ENCODE results near the gene PRPF8. TPM values are rescaled to one million over a fixed set of nuclear protein-coding genes. Genes with fewer than 3 reads are reported as not detected.
A peak's percentile ranks its signal among the peaks of the same experiment; 100 is the strongest.
"Not testable (repeated sequence)": the region's sequence is repeated elsewhere in the genome, so short reads cannot be mapped to it uniquely, and the experiment has no call there.

Gene PRPF8
- total and polyA plus RNA-seq, 2 donors (not counting 1 experiment from before 2014, with no cell fraction given) = 177 to 423 TPM

DNA sequence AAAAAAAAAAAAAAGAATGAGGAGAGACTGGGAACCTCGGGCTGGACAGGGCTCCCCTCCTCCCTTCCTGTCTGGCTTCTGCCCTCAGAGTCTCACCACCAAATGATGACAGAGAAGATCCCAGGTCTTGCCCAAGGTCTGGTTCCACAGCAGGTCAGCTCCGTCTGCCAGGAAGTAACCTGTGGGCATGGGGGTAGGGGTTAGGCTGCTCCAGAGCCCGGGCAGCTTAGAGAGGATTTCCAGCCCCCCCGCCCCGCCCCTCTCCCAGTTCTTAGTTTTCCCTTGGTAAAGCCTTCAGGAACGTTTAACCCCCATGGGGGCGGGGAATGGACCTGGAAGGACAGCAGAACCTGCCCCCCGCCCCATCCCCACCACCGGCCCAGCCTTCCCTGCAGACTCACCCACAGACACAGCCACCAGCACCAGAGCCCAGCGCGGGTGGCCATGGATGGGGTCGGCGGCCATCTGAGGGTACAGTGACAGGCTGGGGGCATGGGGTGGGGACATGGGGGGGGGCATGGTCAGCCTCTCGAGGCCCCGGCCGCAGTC is 24.8 kb upstream of the PRPF8 start:
- no peak for TF ChIP-seq EZH2 (IDR thresholded peaks at IDR 0.05; ENCODE audit: borderline replicate concordance, insufficient read depth, low read depth, low read length, poor library complexity, severe bottlenecking)
- TF ChIP-seq, protein P1, sequence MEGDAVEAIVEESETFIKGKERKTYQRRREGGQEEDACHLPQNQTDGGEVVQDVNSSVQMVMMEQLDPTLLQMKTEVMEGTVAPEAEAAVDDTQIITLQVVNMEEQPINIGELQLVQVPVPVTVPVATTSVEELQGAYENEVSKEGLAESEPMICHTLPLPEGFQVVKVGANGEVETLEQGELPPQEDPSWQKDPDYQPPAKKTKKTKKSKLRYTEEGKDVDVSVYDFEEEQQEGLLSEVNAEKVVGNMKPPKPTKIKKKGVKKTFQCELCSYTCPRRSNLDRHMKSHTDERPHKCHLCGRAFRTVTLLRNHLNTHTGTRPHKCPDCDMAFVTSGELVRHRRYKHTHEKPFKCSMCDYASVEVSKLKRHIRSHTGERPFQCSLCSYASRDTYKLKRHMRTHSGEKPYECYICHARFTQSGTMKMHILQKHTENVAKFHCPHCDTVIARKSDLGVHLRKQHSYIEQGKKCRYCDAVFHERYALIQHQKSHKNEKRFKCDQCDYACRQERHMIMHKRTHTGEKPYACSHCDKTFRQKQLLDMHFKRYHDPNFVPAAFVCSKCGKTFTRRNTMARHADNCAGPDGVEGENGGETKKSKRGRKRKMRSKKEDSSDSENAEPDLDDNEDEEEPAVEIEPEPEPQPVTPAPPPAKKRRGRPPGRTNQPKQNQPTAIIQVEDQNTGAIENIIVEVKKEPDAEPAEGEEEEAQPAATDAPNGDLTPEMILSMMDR (IDR thresholded peaks at IDR 0.05) = no peak
- CTCF ChIA-PET = interaction anchor here (1.6 kb wide), 1 partner anchor 40 kb away, joined by 3 read pairs; no protein-coding TSS in a partner anchor

DNA sequence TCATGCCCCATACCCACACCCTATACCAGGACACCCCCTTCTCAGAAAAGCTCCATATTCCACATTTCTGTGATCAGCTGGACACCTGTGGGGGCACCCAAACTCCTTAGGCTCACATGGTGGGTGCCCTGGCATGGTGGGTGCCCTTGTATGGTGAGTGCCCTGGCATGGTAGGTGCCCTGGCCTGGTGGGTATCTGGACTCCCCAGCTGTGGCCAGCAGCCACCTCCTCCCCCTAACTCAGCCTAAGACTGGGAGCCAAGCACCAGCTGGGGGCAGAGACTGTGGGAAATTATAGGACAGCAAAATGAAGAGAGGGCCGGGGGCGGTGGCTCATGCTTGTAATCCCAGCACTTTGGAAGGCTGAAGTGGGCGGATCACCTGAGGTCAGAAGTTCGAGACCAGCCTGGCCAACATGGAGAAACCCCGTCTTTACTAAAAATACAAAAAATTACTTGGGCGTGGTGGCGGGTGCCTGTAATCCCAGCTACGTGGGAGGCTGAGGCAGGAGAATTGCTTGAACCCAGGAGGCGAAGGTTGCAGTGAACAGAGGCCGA is 24.2 kb upstream of the PRPF8 start:
- DNase-seq; H2AFZ ChIP-seq (ENCODE audit: insufficient read depth, low read depth, low read length, poor library complexity, severe bottlenecking); CTCF ChIA-PET; H3K4me2 ChIP-seq (replicated peaks; ENCODE audit: low read depth, low read length, poor library complexity, severe bottlenecking); H3K4me3 ChIP-seq (ENCODE audit: control extremely low read depth in 1 of 5, extremely low read depth in 1 of 5, insufficient read depth in 1 of 5, low read depth in 2 of 5, low read length in 4 of 5); H3K36me3 ChIP-seq (replicated peaks in 1 of 2; ENCODE audit: control extremely low read depth in 1 of 2, control insufficient read depth in 1 of 2, extremely low read depth in 1 of 2, insufficient read depth in 2 of 2, low read length in 1 of 2); H3K9me3 Mint-ChIP-seq (ENCODE audit: insufficient read depth); intact Hi-C loops (cut with micrococcal nuclease); H3K4me1 Mint-ChIP-seq; H3K27ac Mint-ChIP-seq; ATAC-seq (ENCODE audit: low read depth); H3K27ac ChIP-seq (ENCODE audit: low read length in 2 of 2); H3K79me2 ChIP-seq (ENCODE audit: control insufficient read depth, insufficient read depth, low read length); H4K20me1 ChIP-seq (ENCODE audit: control insufficient read depth, insufficient read depth, low read length, poor library complexity, severe bottlenecking); H3K9ac ChIP-seq (ENCODE audit: low read length): not testable (repeated sequence)
- no CpG with 5 or more reads among the region's 10 CpGs for WGBS (ENCODE audit: insufficient coverage)
- Mint-ChIP-seq H3K27me3 (peaks cover 56% of the 10 kb centered on the region), H3K4me3 (peak overlapping the region; percentile 58)
- H3K9me3 ChIP-seq (ENCODE audit: control extremely low read depth in 1 of 3, control insufficient read depth in 2 of 3, insufficient read depth in 1 of 3, low read length in 2 of 3) = peaks cover 0 to 13% (median 0%) of the 10 kb centered on the region in 3 donors
- peaks cover 16% of the 10 kb centered on the region in 2 donors for H3K4me1 ChIP-seq (ENCODE audit: control insufficient read depth in 2 of 2, insufficient read depth in 2 of 2, low read length in 2 of 2)
- peaks cover 0 to 60% (median 24%) of the 10 kb centered on the region in 4 experiments for H3K27me3 ChIP-seq (replicated peaks in 1 of 4; ENCODE audit: control extremely low read depth in 1 of 4, control insufficient read depth in 3 of 4, insufficient read depth in 4 of 4, low read length in 3 of 4)
- POLR2A ChIA-PET = interaction anchor here (0.5 to 1.0 kb wide), 2 partner anchors 11 to 946 kb away, joined by 3 read pairs; no protein-coding TSS in a partner anchor

More for the DNA sequence above, 24.8 kb upstream of the PRPF8 start:
- H4K20me1 ChIP-seq (ENCODE audit: control insufficient read depth, insufficient read depth, low read length, poor library complexity, severe bottlenecking) = peaks cover 5% of the 10 kb centered on the region
- peak overlapping the region; percentile 98 for H3K4me2 ChIP-seq (replicated peaks; ENCODE audit: low read depth, low read length, poor library complexity, severe bottlenecking)
- peaks cover 0 to 66% (median 26%) of the 10 kb centered on the region in 4 experiments for H3K27me3 ChIP-seq (replicated peaks in 1 of 4; ENCODE audit: control extremely low read depth in 1 of 4, control insufficient read depth in 3 of 4, insufficient read depth in 4 of 4, low read length in 3 of 4)
- H3K4me3 ChIP-seq (ENCODE audit: control extremely low read depth in 1 of 5, extremely low read depth in 1 of 5, insufficient read depth in 1 of 5, low read depth in 2 of 5, low read length in 4 of 5) = peak overlapping the region in 3 of 5 experiments; percentile 43 to 64 (median 51)
- no peak overlapping the region for H3K9ac ChIP-seq (ENCODE audit: low read length)
- peaks cover 0 to 13% (median 0%) of the 10 kb centered on the region in 3 donors for H3K9me3 ChIP-seq (ENCODE audit: control extremely low read depth in 1 of 3, control insufficient read depth in 2 of 3, insufficient read depth in 1 of 3, low read length in 2 of 3)
- Mint-ChIP-seq H3K4me3 (peak overlapping the region; percentile 60), H3K27ac (no peak overlapping the region), H3K27me3 (peaks cover 61% of the 10 kb centered on the region), H3K9me3 (ENCODE audit: insufficient read depth) (no peaks in the 10 kb centered on the region), H3K4me1 (peaks cover 11% of the 10 kb centered on the region)
- intact Hi-C loops (cut with micrococcal nuclease) = no loop called here
- no peaks in the 10 kb centered on the region for H3K79me2 ChIP-seq (ENCODE audit: control insufficient read depth, insufficient read depth, low read length)
- H3K4me1 ChIP-seq (ENCODE audit: control insufficient read depth in 2 of 2, insufficient read depth in 2 of 2, low read length in 2 of 2) = peaks cover 21% of the 10 kb centered on the region in 2 donors
- ATAC-seq (ENCODE audit: low read depth) (no peak), DNase-seq (peak; percentile 20)
- no peaks in the 10 kb centered on the region for H3K36me3 ChIP-seq (replicated peaks in 1 of 2; ENCODE audit: control extremely low read depth in 1 of 2, control insufficient read depth in 1 of 2, extremely low read depth in 1 of 2, insufficient read depth in 2 of 2, low read length in 1 of 2)
- 8% methylated on average over 6 of the region's 16 CpGs for WGBS (ENCODE audit: insufficient coverage)
- POLR2A ChIA-PET = interaction anchor here (0.5 to 1.0 kb wide), 2 partner anchors 10 to 945 kb away, joined by 3 read pairs; no protein-coding TSS in a partner anchor
- H2AFZ ChIP-seq (ENCODE audit: insufficient read depth, low read depth, low read length, poor library complexity, severe bottlenecking) = no peak overlapping the region
- no peak overlapping the region for H3K27ac ChIP-seq (ENCODE audit: low read length in 2 of 2)

Measured in B cell (primary cell).